NCI-H2081 treated with DMSO at 0.1 percent for 48 hours (cell line): ENCODE measurements around the gene ACTR2.
"Not testable (repeated sequence)": the region's sequence is repeated elsewhere in the genome, so short reads cannot be mapped to it uniquely, and the experiment has no call there.

Experiments
- DNase-seq: peaks from one replicate; lab custom pipeline; 2025; lab: John Stamatoyannopoulos, UW

ACTR2 gene

GRCh38 chr2:65313126-65313953 lies 85.7 kb downstream of the ACTR2 start:
- DNase-seq: no peak

GRCh38 chr2:65313954-65314256 lies 86.3 kb downstream of the ACTR2 start:
- no peak for DNase-seq

DNA sequence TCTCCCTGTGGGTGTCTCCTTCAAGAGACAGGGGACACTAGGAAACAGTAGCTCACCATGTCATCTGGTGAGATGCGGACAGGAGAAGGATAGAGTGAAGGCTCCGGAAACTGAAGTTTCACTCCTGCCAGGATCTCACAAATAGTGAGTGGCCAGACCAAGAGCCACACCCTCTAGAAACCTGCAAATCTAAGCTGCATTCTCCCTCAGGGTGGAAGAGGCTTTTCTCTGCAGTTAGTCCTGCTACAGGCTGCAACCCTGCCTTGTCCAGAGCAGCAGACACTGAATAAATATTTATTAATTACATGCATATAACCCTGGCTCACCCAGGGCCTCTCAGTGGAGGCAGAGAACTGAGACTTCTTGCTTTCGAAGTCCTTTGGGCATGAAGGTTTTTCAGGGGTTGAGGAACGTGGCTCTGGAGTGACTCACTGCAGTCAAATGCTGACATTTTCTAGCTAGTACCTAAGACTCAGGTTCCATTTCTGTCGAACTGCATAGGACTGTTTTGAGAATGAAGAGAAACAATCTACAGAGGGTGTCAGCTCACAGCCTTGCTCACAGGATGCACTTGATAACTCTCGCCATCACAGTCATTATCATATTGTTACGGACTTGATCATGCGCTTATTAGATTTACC lies 87.3 kb downstream of the ACTR2 start:
- no peak for DNase-seq

DNA sequence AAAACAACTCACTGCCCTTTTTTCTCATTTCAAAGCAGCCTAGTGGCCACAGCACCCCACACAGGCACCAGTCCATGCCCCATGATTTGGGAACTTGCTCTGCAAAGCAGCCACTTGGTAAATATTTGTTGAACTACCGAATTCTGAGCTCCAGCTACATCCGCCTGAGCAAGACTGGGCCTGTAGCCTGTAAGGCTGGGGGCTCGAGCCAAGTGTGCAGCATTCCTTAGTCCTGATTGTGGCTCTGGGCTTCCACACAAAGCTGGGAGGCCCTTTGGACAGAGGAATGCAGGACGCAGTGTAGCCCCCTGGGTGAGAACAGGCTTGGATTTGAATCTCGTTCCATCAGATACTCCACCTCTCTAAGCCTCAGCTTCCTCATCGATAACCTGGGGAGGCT lies 88.4 kb downstream of the ACTR2 start:
- no peak for DNase-seq

DNA sequence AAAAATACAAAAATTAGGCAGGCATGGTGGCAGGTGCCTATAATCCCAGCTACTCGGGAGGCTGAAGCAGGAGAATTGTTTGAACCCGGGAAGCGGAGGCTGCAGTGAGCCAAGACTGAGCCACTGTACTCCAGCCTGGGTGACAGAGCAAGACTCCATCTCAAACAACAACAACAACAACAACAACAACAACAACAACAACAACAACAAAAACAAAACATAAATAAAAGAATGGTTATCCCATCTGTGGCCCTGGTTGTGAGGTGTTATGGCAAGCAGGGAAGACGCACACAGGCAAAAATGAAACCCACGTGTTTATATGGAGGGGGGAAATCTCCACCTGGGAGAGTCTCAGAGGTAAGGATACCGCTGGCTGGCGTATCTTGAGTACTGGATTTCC lies 89.7 kb downstream of the ACTR2 start:
- not testable (repeated sequence) for DNase-seq

- DNase-seq: no peak
Measured at GRCh38 chr2:65317841-65318240, 90.2 kb downstream of the ACTR2 start.

DNA sequence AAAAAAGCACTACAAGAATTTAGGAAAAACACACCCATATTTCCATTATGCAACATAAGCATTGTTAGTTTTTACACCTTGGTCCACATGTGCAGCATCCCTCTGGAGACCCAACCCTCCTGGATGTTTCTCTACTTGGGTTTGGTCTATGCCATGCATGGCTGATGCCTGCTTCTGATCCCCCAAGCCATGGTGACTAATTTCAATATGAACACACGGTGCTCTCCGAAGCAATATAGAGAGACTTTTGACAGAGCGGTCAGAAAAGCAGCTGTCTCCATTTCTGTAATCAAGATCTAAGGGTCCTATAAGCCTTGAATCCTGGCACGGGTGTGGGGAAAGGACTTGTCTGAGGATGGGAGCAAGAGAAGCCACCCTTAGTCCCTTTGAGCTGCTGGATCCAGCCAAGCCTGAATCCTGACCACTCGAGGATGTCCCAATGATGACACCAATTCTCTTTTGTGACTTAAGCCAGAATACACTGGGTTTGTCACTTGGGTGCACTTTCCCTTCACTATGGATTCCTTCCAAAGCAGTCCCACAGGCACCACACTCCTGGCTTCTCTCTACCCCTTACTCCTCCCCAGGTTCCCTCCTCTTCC lies 91.5 kb downstream of the ACTR2 start:
- DNase-seq: no peak

- DNase-seq: no peak
Measured at GRCh38 chr2:65319674-65320041, 92.0 kb downstream of the ACTR2 start.

- no peak for DNase-seq
Measured at GRCh38 chr2:65320042-65320725, 92.6 kb downstream of the ACTR2 start.
